Stimulated activated CD4-positive, alpha-beta T cell treated with anti-CD3 and anti-CD28 coated beads, Interleukin-1b, Interleukin-23, amount 100 ng/mL, for 48 hours (primary cell): ENCODE results near the gene SLC26A8.

ENCODE experiments used
- DNase-seq: peaks from one replicate; pipeline ENCODE4 v3.0.0-alpha.2; 2020

Gene SLC26A8, protein sequence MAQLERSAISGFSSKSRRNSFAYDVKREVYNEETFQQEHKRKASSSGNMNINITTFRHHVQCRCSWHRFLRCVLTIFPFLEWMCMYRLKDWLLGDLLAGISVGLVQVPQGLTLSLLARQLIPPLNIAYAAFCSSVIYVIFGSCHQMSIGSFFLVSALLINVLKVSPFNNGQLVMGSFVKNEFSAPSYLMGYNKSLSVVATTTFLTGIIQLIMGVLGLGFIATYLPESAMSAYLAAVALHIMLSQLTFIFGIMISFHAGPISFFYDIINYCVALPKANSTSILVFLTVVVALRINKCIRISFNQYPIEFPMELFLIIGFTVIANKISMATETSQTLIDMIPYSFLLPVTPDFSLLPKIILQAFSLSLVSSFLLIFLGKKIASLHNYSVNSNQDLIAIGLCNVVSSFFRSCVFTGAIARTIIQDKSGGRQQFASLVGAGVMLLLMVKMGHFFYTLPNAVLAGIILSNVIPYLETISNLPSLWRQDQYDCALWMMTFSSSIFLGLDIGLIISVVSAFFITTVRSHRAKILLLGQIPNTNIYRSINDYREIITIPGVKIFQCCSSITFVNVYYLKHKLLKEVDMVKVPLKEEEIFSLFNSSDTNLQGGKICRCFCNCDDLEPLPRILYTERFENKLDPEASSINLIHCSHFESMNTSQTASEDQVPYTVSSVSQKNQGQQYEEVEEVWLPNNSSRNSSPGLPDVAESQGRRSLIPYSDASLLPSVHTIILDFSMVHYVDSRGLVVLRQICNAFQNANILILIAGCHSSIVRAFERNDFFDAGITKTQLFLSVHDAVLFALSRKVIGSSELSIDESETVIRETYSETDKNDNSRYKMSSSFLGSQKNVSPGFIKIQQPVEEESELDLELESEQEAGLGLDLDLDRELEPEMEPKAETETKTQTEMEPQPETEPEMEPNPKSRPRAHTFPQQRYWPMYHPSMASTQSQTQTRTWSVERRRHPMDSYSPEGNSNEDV

DNA sequence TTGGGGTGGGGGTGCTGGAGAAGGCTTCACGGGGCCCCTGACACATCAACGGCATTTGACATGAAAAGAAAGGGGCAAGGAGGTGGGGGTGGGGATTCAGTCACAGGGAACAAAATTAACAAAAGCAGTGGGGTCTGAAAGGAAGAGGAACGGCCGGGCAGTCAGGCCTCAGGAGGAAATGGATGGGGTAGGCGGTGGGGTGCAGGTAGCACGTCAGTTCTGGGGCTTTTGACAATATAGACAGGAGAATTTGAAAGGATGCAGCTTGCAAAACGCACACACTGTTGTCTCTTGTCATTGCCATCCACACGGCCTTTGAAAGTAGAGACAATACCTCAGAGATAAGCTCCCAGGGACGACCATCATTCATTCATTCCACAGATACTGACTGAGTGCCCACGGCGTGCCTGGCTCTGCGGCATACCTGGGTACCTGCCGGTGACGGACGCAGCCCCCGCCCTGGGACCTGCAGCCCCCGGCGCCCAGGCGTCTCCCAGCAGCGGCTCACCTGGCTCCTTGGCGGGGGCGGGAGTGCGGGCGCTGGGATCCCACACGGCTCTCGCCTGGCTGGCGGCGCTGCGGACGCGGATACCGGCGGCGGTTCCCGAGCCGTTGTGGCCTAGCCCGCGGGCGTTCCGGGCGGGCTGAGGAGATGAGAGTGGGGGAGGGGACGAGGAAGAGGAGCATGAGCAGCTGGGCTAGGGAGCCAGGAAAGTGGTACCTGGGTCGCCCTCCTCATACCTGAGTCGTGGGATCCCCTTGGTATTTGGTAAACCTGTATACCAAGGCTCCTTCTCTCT lies at the start of gene SLC26A8:
Gene SLC26A8 (minus strand): TSS at position 646 of the 800 bp plus-strand sequence. CDS start 4,934 bp downstream, outside the sequence.
- no peak for DNase-seq

DNA sequence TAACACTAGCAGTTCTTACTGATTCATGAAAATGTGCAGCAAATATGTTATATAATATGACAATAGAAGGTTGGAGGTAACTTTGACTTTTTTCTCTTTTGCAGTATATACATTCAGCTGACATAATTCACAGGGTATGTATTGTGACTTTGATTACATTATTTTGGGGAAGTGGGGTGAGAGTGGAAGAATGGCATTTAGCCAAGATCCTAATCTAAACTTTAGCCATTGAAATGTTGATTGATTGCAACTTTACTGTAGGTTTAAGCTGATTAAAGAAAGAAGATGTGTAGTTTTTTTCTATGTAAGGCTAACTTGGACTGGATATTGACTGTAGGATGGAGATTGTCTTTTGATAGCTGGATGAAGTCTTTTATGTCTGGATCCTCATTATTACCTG lies 49.1 kb upstream of the SLC26A8 start:
- DNase-seq: no peak

DNA sequence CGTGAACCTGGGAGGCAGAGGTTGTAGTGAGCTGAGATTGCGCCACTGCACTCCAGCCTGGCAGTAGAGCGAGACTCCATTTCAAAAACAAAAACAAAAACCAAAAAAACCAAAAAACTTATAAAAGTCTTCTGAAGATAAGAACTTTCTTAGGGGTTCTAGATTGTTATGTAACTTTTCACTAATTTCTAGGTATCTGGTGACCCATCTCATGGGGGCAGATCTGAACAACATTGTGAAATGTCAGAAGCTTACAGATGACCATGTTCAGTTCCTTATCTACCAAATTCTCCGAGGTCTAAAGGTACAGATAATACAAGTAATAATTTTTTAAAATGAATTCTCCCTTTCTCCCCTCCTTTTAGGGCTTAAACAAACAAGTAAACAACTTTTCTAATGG lies 48.2 kb upstream of the SLC26A8 start:
- DNase-seq: no peak

DNA sequence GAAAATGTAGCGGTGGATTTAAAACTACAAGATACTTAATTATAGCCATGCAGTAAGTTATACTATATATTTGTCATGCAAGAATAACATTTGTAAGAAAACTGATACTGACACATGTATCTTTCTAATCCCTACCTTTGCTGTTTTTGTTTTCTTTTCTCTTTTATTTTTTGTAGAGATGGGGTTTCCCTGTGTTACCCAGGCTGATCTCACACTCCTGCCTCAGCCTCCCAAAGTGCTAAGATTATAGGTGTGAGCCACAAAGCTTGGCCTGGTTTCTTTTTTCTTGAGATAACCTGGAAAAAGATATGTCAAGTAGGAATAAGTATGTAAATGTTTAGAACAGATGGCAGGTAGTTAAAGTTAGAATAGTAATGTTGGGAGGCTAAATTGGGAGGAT lies 47.3 kb upstream of the SLC26A8 start:
- no peak for DNase-seq

DNA sequence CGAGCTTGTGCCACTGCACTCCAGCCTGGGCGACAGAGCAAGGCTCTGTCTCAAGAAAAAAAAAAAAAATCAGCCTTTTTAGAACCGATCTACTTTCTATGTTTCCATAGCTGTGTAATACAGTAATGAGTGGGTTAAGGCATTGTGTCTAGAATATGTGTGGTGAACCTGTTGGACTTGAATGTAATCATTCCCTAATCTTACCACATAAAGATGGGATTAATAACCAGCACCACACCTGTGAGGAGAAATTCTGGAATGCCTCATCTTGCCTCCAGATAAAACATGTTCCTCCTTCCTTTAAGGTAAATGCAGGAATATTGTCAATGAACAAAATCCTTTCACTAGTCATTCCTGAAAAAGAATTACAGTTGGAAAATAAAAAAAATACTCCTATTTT lies 46.8 kb upstream of the SLC26A8 start:
- DNase-seq: no peak

DNA sequence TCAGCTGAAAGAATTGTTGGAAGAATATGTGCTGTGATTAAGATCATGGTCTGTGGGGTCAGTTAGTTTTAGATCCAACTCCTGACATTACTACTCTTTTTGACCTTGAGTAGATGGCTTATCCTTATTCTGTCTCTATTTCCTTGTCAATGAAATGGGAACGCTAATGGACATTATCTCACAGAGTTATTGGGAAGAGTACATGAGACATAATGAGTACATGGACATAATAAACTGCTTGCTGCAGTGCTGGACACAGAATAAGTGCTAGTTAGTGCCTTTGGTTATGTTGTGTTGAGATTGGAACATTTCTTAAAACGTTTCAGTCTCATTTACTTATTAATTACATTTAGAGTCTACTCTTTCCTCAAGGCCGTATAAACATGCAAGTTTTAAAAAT lies 45.8 kb upstream of the SLC26A8 start:
- no peak for DNase-seq

DNA sequence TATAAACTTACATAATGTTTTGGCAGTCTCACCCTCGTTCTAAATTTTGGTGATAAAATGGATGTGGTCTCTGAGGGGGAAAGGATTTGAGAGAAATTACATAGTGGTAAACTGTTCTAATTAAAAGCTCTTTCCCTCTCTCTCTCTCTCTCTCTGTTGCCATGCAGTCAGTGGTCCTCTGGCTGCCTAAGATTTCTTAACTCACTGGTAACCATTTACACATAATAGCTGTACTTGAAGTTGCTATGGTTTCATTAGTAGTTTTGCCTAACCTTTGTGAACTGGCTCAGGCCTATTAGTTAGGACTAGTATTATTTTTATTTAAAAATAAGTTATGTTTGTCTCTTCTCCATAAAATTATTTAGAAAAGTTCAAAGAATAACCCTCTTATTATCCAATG lies 45.1 kb upstream of the SLC26A8 start:
- DNase-seq: no peak

DNA sequence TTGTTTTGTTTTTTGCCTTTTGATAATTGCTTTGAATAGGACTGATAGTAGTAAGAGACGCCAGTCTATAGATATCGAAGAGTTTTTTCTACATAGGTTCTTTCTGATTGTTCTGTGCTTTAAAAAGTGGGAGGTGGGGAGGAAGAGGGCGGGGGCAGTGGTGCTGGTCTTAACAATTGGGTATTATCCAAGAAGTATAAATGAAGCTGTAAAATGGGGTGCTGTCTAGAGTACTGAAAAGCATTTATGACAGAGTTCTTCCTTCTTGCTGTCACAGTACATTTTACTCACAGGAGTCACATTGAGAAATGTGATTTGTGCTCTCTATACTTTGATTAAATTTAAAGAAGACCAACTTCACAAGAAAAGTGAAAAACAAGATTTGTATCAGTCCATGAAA lies 44.1 kb upstream of the SLC26A8 start:
- DNase-seq: no peak

DNA sequence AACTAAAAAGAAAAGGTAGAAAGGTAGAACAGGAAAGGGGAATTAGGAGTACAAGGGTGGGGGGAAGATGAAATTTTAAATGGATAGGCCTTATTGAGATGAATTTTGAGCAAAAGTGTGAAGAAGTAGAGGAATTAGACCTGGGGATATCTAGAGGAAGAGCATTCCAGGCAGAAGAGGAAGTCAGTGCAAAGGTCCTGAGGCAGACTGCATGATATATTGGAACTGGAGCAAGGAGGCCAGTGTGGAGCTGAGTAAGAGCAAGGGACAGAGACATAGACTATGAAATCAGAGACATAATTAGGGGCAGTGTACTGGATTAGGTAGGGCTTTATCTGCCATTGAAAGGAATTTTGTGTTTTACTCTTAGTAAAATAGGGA lies 43.6 kb upstream of the SLC26A8 start:
- DNase-seq: no peak

DNA sequence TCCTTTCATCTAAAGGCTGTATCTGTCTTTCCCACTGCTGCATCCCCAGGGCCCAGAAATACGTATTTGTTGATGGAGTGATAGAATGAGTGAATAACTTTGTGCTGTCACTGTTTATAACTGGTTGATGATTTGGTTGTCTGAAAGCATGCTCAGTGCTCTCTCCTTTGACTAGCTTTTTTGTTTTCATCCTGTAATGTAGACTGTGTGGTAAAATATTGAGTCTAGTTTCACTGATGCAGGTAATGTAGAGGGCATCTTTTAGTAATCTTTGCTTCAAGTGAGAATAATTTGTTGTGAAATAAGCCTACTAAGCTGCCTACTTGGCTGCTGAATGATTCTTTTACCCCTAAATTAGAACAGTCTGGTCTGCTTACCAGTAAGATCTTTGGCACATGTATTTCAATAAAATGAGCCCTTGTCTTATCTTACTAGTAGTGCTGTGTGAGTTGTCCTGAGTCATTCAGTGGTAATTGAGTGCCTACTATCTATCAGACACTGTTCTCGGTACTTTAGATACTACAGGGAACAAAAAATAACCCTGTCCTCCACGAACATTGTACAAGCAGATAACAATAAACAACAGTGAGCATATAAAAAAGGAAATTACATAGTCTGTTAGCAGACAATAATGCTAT lies 43.1 kb upstream of the SLC26A8 start:
- DNase-seq: no peak

DNA sequence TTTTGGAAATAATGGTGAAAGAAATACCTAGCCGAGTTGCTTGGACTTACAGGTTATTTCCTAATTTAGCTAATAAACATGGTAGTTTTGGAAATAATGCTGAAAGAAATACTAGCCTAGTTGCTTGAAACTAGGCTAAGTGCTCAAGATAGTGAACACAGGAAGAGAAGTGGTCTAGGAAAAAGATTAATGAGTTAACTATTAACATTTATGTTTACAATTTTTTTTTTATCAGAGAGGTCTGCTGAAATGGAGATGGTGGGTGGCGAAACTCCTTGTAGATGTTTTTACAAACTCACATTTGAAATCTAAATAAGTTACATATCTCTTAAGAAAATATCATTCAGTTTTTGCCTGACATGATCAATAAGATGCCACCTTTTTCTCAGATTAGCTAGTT lies 42.4 kb upstream of the SLC26A8 start:
- no peak for DNase-seq

DNA sequence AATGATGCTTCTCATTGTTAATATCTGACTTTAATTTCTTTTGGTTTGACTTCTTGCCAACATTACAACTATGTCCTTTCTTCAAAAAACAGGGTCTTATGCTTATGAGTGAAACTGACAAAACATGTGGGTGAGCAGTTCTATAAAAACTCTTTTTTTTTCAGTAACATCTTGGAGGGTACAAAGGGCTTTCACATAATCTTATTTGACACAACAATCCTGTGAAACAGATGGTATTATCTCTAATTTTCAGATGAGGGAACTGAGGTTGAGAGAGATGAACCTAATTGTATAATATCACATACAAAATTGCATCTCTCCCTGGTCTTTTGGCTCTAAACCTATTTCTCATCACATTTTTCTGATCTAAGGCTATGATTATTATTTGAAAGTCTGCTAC lies 41.5 kb upstream of the SLC26A8 start:
- no peak for DNase-seq

DNA sequence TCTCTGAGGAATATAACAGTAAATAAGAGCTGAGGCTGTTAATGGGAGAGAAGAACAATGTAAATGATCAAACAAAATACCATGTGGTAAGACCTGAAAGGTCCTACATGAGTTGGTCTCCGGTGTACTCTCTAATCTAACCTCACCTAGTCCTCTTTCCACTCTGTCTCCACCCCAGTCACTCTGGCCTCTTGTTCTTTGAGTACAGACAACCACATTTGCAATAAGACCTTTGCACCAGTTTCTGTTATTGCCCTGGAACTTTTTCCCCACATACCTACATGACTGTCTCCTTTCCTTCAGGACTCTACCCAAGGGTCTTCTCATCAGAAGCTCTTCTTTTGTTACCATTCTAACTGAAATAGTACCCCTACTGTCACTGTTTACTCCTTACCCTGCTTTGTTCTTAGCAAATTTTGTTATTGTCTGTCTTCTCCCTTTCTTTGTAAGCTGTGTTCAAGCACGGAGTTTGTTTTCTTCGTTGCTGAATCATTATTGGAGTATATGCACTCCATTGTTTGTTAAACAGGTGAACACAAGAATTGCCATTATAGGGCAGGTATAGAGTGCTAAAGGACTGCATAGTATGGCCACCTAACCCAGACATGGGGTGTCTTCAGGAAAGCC lies 40.4 kb upstream of the SLC26A8 start:
- no peak for DNase-seq

DNA sequence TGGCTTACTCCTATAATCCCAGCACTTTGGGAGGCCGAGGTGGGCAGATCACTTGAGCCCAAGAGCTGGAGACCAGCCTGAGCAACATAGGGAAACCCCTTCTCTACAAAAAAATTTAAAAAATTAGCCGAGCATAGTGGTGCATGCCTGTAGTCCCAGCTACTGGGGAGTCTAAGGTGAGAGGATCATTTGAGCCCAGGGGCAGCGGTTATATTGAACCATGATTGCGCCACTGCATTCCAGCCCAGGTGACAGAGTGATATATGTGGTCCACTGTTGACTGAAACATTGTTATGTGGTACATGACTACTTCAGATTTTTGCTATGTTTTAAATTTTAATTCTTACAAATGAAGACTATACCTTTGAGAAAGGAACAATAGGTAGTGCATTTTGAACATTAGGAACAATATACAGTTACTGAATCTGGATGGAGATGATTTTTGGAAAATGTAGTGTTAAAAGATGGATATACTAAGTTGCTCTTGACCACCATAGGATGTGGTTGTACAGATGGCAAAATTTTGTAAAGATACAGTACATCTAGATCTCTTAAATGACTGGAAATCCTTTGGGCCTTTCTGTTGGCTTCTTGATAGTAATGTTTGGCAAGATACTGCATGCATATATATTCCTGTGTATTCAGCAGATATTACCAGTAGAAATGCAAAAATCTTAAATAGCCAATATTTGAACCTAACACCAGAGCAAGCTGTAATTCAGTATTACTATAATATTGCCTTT lies 39.0 kb upstream of the SLC26A8 start:
- no peak for DNase-seq

DNA sequence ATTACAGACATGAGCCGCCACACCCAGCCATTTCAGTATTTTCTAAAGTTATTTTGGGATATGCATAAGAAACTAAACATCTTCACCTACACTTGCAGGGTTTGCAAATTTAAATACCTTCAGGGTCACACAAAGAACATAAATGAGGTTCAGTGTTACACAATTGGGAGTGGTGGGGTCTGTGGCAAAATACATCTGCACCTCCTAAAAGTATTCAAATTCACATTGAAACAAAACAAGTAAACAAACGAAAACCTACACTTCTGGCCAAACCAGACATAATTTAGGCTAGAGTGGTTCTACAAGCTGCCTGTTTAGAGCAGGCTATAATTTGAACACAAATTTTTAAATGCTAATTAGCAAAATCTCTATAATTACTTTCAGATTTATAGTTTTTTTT lies 37.8 kb upstream of the SLC26A8 start:
- DNase-seq: no peak

DNA sequence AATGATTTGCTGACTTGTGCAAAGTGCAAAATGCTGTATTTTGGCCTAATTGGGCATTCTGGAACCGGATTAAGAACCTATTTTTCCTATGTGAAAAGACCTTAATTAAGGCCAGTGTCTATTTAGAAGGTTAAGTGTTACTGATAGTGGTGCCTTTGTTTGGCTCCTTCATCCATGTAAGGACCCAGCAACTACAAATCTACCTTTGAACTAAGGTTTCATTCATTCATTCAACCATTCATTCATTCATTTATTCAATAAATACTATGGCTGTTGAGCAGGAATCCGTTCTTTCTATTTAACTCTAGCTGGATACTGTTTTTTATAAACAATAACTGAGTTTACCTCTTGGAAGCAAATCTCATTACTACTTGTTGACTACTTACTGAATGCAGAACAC lies 36.8 kb upstream of the SLC26A8 start:
- no peak for DNase-seq

DNA sequence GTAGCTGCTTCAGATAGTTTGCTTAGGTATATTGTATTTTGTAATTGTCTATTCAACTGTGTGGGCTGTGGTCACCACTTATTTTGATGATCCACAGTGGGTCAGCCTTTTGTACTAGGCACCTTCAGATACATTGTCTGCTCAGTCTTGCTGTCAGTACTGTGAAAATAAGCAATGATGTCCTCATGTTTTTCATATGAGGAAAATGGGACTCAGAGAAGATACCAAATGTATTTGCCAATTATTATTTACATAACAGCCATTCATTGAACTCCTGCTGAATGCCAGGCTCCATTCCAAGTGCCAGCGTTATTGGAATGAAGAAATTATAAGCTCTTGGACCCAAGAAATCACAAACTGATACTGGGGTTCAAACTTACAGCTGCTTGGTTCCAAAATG lies 31.7 kb upstream of the SLC26A8 start:
- DNase-seq: no peak

DNA sequence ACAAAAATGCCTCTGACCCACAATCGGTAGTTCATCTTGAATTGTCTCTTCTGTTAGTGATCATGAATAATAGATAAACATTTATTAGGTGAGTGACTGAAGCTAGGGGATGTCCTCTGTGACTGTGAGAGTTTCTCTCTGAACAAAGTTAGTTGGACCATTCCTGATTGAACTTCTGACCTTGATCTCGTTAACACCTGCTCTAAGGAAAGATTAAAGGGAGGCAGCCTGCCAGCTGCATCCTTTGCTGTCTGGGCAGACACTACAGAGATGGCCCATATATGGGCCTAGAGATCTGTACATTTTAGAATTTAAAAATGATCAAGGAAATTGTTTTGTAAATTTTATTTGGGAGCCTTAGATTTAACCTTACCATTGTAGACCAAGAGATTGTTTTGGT lies 30.5 kb upstream of the SLC26A8 start:
- no peak for DNase-seq

DNA sequence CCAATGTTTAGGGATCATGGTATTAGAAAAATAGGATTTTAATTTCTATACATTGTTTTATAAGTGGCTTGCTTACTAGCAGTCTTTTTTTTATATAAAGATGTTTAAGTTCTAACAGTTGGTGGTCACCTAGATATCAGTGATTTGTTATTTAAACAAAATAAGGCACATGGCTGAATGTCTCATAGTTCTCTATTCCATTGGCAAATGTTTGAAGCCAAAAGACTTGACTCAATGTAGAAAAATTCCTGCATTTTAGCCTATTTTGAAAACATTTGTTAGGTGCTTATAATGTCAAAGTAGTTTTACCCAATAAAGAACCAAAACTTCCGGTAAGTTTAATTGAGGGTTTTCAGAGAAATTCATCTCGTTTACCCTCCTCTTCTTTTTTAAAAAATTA lies 30.0 kb upstream of the SLC26A8 start:
- no peak for DNase-seq

DNA sequence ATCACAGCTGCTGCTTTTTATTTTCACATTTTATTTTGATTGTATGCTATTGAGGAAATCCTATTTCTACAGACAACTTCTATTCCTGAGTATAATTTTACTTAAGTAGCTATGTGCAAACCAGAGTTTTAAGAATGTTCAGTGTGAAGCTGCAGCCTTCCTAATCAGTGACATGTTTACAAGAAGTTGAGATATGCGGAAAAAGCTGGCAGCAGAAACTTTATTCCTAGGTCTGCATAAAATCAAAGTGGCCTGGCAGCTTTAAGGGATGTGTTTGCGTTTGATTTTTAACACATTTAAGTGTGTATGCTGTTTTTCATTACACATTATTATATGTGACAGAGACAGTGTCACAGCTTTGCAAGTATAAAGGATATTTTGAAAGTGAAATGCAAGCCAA lies 29.4 kb upstream of the SLC26A8 start:
- no peak for DNase-seq

DNA sequence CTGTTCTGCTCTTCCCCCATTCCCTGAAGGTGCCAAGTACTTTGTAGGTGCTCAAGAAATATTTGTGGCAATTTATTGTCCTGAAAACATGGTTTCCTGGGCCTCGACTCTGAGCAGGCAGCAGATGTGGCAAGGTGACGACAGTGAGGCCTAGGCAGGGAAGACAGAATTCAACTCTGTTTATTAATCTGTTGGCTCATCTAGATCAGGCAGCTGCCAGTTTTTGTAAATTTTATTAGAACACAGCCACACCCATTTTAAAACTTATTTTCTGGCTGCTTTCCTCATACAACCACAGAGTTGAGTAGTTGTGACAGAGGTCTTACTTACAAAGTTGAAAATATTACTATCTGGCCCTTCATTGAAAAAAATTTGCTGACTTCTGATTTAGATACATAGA lies 27.7 kb upstream of the SLC26A8 start:
- no peak for DNase-seq
